DLD1 (cell line): ENCODE data around the gene PRPF40A.

ENCODE experiments used
- in situ Hi-C: cut with HindIII; loops from 2 replicates; pipeline ENCODE4 v1.10.0; 2017; ENCODE audit warnings: low sequenced_read_pairs

Gene PRPF40A

DNA sequence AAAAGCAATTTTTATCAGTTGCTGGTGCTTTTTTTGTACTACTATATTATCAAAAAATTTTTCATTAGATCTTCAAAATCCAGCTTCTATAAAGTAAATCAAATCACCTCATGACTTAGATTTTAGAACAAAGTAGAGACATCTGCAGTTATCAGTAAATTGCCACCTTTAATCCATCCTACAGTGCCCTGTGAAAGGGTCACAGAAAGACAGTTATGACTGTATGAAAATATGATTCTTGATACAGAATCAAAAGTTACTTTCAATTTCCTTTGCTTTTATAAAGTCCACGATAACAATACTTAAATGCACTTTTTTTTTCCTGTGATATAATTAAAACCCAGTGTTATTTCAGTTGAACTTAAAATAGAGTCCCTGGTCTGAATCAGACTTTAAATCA lies 61.4 kb downstream of the PRPF40A start:
- in situ Hi-C loops, result no loop called here

DNA sequence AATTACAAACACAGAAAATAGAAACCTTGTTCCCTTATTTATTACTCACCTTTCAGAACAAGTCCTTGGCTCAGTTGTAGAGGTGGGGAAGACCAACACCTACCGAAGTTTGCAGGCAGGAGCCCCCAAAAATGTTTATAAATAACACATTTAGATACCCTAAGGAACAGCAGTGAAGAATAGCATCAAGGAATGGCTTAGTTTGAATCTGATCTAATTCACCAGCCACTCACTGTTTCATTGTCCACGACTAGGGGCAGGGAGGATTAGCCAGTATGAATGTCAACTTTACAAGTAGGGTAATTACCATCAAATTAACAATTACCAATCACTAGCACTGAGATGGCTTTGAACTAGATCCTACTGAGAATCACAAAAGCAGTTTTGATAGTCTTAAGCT lies 65.4 kb downstream of the PRPF40A start:
- in situ Hi-C loops, result no loop called here

DNA sequence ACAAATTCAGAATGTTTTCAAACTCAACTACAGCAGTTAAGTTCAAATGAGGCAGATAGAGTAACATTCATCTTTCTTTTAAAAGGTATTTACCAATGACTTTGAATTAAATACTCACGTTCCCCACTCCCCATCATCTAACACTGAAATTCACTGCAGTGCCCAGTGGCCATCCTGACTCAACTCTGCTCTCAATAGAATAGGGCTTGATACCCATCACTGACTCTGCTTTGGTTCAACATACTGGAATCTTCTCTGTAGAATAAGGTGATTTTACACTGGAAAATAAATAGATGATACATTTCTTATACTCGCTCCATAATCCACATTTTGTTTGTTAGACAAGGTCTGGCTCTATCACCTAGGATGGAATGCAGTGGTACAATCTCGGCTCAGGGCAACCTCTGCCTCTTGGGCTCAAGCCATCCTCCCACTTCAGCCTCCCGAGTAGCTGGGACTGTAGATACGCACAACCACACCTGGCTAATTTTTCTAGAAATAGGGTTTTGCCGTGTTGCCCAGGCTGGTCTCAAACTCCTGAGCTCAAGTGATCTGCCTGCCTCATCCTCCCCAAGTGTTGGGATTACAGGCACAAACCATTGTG lies 66.4 kb downstream of the PRPF40A start:
- in situ Hi-C loops, result no loop called here

DNA sequence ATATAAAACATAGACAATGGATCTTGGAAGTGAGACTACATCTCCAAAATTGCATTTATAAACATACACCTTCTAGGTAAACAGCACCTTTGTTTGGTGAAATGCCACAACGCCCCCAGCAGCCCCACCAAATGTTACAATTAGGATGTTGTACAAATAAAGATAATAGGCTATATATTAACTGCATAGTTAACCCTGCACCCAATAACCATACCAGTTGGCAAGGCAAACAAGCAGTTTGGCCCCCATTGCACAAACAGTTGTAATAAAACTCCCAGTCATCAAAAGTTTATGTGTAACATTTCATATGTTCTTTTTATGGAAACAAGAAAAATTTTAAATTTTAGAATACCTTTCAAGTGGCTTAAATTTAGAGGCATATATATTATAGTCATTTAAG lies 67.3 kb downstream of the PRPF40A start:
- in situ Hi-C loops, result no loop called here

DNA sequence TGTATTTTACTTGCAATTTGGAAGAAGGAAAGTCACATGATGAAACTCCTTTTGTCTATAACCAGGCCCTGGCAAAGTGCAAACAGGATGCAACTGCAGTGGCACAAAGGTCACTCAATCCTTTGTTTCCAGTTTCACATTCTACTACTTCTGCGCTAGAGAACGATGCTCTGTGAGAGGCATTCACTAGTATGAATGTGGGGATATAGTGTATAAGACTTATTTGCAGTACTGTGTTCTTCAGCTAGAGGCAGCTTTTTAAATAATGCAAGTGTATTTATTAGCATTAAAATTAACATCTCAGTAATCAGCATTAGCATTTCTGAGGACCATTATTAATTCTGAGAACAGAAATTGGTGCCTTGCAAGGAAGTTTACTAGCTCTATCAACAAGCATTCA lies 68.9 kb downstream of the PRPF40A start:
- in situ Hi-C loops, result no loop called here

DNA sequence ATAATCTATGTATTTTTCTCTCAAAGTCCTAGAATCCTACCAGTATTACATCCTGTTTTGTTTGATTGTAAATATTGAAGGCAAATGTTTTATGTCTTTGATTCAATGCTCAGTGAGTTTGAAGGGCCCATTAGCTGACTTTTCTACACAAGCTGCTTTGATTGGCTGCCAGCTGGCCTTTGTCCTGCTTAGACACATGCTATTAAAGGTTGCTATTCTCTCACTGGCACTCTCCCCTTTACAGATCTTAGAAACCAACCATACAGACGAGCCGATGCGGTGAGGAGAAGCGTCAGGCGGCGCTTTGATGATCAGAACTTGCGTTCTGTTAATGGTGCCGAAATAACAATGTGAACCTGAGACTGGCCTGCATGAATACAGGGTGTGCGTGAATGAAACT lies 69.7 kb downstream of the PRPF40A start:
- in situ Hi-C loops, result no loop called here

DNA sequence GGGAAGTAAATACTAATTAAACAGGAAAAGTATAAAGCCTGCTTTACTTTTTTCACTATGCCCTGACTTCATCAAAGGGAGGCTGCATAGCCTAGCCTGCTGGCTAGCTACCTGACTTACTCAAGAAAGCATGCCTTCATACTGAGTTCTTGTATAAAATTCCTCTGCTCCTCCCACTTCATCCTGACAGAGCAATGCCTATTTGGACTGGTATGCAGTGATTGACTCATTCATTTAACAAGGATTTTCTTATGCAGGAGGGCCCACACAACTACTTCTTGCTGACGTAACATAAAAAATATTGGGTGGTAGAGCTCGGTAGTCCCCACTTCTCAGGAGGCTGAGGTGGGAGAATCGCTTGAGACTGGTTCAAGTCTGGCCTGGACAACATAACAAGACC lies 70.5 kb downstream of the PRPF40A start:
- in situ Hi-C loops, result no loop called here

DNA sequence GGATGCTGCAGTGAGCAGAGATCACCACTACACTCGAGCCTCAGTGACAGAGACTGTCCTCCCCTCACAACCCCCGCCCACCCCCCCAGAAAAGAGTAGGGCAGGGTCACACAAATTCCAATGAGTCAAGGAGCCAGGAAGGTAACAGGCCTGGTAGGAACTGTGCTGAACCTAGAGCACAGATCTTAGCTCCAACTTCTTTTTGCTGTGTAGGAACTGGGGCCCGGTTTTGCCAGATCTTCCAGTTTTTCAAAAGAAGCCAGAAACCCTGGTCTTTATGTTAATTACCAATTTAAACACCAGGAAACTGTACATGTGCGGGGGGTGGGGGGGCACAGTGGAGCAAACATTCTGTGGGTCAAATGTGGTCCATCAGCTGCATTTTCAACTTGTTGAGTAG lies 71.0 kb downstream of the PRPF40A start:
- in situ Hi-C loops, result no loop called here

DNA sequence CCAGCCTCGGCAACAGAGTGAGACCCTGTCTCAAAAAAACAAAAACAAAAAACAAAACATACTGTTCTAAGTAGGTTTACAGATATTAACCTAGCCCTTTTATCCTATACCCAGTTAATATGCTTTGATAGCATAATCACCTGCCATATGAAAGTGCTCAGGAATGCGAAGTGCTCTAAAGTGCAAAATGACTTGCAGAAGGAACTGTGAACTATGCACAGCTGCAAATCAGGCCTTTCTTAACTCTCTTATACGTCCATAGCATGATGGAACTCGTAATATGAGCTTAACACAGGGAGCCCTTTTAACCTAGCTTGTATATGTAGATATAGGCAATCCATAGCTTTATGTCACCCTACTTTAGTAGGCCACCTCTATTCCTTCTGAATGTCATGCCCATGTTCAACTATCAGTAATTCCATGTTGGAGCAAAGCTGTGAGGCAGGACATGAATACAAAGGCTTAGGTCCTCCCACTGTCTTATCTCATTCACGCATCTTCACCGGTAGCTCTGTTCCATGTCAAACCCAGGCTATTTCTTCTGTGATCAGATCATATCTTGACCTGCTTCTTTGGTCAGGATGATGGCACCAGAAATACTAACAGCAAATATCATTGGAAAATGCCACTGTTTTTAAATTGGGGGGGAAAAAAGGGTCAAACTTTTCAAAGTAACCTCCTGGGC lies 72.9 kb downstream of the PRPF40A start:
- in situ Hi-C loops, result no loop called here

DNA sequence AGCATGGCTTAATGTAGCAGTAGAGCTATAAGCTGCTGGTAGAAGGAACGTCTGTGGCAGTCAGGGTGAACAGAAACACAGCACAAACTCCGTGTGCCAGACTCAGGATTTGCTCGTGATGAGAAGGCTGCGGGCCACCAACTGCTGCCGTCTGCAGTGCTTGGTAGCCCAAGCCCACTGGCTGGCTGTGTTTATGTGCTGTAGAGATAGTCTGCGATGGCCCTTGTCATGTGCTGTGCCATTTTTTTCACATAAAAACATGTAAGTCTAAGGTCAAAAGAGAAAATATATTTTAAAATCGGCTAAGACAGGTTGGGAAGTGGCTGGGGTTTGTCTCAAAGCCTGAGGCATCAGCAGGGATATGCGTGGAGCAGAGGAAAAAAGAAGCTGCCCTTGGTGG lies 78.7 kb downstream of the PRPF40A start:
- in situ Hi-C loops, result no loop called here

DNA sequence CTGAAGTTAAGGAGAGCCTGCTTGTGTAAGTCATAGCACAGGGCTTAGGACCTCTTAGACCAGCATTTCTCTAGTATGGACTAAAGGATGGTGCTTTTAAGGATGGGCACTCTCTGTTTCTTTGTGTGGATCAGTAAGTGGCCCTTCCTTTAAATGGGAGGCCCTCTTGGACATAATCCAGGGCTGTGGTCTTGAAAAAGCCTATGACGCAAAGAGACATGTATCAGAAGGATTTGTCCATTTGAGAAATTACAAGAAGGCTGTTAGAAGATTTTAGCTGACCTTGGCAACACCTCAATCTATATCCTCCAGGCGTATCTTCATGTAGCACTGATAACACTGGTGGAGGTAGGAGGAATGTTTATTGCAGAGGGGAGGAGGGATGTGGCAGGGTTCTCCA lies 79.2 kb downstream of the PRPF40A start:
- in situ Hi-C loops, result no loop called here

DNA sequence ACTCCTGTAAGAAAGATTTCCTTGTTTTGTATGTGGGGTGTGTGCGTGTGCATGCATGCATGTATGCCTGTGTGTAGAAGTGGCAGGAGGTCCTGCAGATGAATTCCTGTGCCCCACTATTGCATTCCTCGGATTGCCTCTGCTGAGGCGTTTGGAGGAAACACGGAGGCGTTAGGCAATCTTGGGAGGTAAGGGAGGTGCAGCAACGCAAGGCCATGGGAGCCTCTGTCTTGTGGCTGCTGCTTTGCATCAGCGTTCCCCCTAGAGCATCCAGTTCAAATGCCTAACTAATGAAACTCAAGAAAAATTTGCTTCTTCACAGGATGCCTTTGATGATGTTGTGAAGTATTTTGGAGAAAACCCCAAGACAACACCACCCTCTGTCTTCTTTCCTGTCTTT lies 80.0 kb downstream of the PRPF40A start:
- in situ Hi-C loops, result no loop called here

DNA sequence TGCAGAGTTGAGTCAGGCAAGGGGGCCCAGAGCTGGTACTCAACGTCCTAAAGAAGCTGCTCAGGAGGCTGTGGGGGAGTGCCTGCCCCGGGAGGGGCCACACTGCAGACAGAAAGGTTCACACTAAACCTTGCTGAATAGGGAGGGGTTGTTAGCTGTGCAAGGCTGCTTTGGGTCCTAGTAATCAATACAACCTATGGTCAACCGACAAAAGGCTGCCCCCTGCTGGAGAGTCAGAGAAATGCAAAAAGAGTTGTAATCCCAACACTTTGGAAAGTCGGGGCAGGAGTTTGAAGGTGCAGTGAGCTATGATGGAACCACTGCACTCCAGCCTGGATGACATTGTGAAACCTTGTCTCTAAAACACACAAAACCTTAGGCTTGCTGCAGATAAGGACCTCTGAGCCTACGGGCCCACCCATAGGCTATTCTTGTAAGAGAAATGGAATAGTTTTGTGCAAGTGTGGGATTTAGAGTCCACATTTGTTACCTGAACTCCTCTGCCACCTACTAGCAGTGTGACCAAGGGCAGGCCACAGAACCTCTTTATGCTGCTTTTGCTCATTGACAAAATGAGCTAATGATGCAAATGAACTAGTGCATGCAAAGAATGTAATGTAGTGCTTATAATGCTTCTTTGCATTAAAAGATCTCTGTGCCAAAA lies 81.5 kb downstream of the PRPF40A start:
- in situ Hi-C loops, result no loop called here

DNA sequence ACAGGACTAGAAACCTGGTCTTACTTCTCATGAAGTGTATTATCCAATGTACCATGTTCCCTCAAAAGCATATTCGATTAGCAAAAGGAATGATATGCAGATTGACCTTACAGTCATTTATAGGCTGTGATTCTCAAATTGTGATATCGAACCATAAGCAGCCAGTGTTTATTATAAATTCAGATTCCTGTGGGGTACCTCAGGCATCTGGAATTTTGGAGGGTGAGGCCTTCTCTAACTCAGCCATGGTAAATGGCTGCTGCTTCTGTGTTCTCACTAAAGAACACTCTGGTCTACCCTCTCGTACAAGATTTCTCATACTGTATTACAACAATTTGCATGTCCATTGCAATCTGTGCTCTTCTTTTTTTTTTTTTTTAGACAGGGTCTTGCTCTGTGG lies 84.5 kb downstream of the PRPF40A start:
- in situ Hi-C loops, result no loop called here

DNA sequence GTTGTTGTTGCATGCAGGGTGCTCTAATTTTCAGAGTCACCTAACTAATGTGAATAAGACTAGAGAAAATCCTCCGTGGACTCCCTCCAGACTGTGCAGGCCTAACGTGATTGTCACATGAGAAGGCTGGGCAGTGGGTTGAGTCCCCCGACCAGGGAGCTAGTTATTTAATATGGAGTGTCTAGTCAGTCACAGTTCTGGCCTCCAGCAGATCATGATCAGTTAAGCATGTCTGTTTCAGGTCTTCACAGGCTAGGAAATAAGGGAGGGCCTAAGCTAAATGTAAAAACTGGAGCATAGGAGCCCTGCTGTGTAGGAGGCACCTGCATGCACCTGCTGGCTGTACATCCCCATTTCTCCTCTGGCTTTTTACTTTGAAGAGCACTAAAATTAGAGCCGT lies 86.8 kb downstream of the PRPF40A start:
- in situ Hi-C loops, result no loop called here

DNA sequence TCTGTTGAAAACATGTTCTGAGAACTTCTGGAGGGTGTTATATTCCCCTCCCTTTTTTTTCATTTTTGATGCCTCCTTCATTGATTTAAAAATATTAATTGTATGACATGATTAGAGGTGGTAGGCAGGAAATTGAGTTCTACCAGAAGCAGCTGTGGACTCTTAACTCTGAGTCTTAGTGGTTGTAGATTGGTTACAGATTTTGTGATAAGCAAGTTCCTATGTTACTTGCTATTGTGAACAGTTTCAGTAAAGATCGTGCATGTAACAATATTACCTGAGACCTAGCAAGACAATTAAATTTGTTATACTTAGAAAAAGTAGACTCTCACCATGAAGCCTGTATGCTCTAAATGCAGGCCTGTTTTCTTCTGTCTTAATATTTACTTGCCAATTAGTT lies 88.1 kb downstream of the PRPF40A start:
- in situ Hi-C loops, result no loop called here

DNA sequence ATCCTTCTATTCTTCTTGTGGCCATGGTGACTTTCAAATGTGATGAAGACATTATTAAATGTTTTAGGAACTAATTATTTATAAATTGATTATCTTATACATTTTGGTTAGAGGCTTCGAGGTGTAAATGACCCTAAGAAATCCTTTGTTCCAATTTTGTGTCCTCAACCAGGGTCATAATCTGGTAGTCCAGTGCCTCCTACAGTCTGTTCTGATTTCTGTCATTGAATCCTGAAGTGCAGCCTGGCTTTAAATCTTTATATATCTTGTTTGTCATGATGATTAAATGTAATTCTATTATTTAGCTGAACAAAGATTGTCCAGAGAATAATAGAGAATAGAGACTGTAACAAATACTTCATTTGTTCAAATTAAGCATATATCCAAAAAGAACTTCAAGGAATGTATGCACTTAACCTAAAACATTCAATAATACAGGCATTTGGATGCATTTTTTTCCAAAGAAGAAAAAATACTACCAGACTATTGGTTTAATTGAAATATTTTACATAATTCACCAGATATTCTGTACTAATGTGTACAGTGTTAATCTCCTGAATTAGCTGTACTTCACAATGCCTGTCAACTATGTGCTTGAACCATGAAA lies 89.8 kb downstream of the PRPF40A start:
- in situ Hi-C loops, result no loop called here

DNA sequence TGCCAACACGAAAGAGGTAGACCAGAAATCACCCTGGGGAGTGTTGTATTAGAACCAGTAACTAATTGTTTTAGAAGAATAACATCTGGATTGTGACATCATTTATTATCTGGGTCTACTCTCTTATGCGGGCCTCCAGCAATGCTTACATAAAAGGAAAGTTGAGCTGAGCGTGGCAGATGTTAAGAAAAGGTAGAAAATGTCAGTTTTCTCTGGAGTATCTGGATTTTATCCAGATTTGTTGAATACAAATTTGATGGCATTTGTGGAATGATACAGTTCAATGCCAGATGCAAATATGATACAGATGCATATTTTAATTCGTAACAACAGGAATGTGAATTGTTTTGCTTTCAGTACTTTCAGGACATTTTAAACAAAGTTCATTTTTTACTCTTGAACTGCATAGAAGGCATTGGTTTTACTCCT lies 90.3 kb downstream of the PRPF40A start:
- in situ Hi-C loops, result no loop called here

DNA sequence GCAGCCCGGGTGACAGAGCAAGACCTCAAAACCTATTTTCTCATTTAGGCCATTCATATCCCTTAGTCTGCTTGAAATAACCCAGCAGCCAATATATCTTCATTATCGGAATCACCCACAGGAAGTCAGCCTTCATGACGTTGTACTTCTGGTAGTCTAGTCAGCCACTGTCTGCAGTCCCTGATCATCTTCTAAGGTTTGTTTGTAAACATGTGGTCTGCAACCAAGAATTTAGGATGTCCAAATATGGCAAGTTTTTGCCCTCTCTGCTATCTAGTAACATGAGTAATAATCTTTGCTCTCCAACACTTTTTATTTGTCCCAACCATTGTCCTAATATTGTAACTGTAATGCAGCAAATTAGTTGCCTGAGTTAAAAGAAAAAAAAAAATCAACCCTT lies 92.5 kb downstream of the PRPF40A start:
- in situ Hi-C loops, result no loop called here

DNA sequence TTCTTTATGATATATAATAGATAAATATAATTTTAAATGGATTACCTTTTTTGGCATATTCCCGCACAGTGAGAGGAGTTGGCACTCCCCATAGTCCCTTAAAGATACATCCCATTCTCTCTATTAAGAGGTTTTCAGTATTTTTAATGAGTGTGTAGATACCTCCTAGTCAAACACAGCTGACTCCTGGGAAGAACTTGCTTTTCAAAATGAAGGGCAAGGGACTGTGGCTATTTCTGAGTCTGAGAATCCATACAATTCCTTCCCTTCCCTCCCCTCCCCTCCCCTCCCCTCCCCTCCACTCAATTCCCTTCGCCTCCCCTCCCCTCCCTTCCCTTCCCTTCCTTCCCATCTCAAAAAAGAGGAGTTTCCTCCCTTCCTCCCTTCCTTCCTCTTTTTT lies 93.5 kb downstream of the PRPF40A start:
- in situ Hi-C loops, result no loop called here

DNA sequence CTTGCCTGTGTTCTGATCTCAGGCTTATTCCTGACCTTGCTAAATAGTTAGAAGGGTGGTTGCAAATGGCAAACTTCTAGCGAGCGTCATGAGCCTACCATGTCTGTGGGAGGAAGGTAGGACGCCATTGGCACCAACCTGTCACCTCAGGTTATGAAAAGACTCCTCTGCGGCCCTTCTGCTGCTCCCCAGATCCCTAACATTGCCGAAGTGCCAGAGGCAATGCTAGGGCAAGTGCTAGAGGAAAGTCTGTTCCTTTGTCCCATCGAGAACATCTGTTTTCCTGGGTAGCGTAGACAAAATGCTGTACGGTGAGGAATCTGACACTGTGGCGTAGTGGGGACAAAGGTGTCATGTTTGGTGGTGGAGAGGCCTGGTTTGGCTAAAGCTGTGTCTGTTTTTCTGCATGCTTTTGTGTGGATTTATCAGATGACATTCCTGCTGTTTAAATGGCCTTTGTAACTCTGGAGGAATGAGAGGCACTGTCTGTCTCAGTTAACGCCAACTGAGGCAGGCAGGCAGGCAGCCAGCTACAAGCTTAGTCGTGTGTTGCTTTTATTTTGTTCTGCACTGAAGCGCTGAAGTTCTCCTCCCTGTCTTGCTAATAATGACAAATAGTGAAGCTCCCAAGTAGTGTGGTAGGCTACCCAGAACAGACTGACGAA lies 94.1 kb downstream of the PRPF40A start:
- in situ Hi-C loops, result no loop called here

DNA sequence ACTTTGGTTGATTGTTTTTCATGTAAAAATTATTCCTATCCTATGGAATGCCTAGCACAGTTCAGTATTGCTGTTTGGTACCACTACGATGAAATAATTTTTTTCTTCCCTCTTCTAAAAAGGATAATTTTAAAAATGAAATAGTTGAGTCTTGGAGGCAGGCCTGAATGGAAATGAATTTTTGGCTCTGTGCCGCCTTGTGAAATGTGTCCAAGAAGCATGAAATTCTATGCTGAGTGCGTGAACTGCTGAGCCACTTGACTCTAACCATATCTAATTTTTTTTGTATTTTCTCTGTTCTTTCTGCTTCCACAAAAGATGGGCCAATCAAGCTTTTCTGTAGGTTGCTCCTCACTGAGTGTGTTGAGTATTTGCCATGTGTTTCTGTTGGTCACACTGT lies 95.0 kb downstream of the PRPF40A start:
- in situ Hi-C loops, result no loop called here
